GM20431 (cell line): Measurements from ENCODE around the gene SLC5A2.

Source experiments
- in situ Hi-C: fragments of 300-500 bp; cut with MseI, MboI; formaldehyde crosslinking; loops from one replicate; pipeline ENCODE4 v1.15.0; 2020; ENCODE audit warnings: low sequenced_read_pairs; ENCODE audit not compliant: unreplicated experiment

The SLC5A2 gene

GRCh38 chr16:31458844-31459686 is 23.9 kb upstream of the SLC5A2 start, which contains the start of gene ARMC5:
Gene ARMC5, plus strand, starts transcription at chr16:31459501. Its CDS starts 24 bp downstream, at chr16:31459525.
- in situ Hi-C loops: no loop called here

- in situ Hi-C loops: no loop called here
Observed at GRCh38 chr16:31459687-31460581, 23.0 kb upstream of the SLC5A2 start.

GRCh38 chr16:31460582-31461002 is 22.3 kb upstream of the SLC5A2 start:
- in situ Hi-C loops: no loop called here

- in situ Hi-C loops: no loop called here
Observed at GRCh38 chr16:31461201-31461920, 21.6 kb upstream of the SLC5A2 start.

- in situ Hi-C loops: no loop called here
Observed at GRCh38 chr16:31461921-31462804, 20.8 kb upstream of the SLC5A2 start.

- in situ Hi-C loops: no loop called here
Observed at GRCh38 chr16:31464348-31464769, 18.6 kb upstream of the SLC5A2 start.

GRCh38 chr16:31464781-31465260 is 18.1 kb upstream of the SLC5A2 start:
- in situ Hi-C loops: no loop called here

GRCh38 chr16:31465788-31466370 is 17.0 kb upstream of the SLC5A2 start:
- in situ Hi-C loops: no loop called here

GRCh38 chr16:31466381-31466841 is 16.5 kb upstream of the SLC5A2 start:
- in situ Hi-C loops: no loop called here

- in situ Hi-C loops: no loop called here
Observed at GRCh38 chr16:31467151-31467773, 15.7 kb upstream of the SLC5A2 start.

- in situ Hi-C loops: no loop called here
Observed at GRCh38 chr16:31467858-31468257, 15.1 kb upstream of the SLC5A2 start.

GRCh38 chr16:31470615-31471014 is 12.3 kb upstream of the SLC5A2 start:
- in situ Hi-C loops: no loop called here

GRCh38 chr16:31471241-31471874 is 11.6 kb upstream of the SLC5A2 start:
- in situ Hi-C loops: no loop called here

- in situ Hi-C loops: no loop called here
Observed at GRCh38 chr16:31471875-31472708, 10.8 kb upstream of the SLC5A2 start, which contains the start of gene TGFB1I1. Gene TGFB1I1, plus strand, starts transcription at chr16:31472152. Its CDS starts 37 bp downstream, at chr16:31472189.

- in situ Hi-C loops: no loop called here
Observed at GRCh38 chr16:31472709-31473203, 10.2 kb upstream of the SLC5A2 start.

GRCh38 chr16:31473264-31473984 is 9.5 kb upstream of the SLC5A2 start:
- in situ Hi-C loops: no loop called here
